Occipital lobe (tissue), 2 donors: ENCODE data around the gene PCDHA9. TPM values are rescaled to one million over a fixed set of nuclear protein-coding genes. Genes with fewer than 3 reads are reported as not detected.

ENCODE experiments used
- DNase-seq: peaks from one replicate; lab custom pipeline; 2025; lab: John Stamatoyannopoulos, UW
- total RNA-seq: library from RNA; depleted of rRNA; stranded (reverse); fragments of >200 nt; gene quantifications from one replicate; pipeline ENCODE4 v1.2.3, GENCODE V29; 2014

PCDHA9 gene
- total RNA-seq, 1 donor from 2014 or later: 18.6 TPM

GRCh38 chr5:140877262-140877581 lies 29.0 kb downstream of the PCDHA9 start:
- no peak for DNase-seq

- no peak for DNase-seq
These were observed 33.9 kb downstream of the PCDHA9 start, which contains the start of gene PCDHA13 for GRCh38 chr5:140881889-140882590. TSS of gene PCDHA13 (plus strand) at chr5:140882124. CDS start at chr5:140882269, 145 bp downstream.

- DNase-seq: no peak
These were observed 34.4 kb downstream of the PCDHA9 start for GRCh38 chr5:140882591-140882899.

- DNase-seq: no peak
These were observed 35.2 kb downstream of the PCDHA9 start for GRCh38 chr5:140883373-140883772.

- no peak for DNase-seq
These were observed 35.9 kb downstream of the PCDHA9 start for GRCh38 chr5:140883927-140884697.

Other genes with a start within 250 kb of the PCDHA9 start
- gene CD14, start 215.2 kb upstream of the PCDHA9 start, total RNA-seq: 15.4 TPM
- gene TMCO6, start 208.9 kb upstream of the PCDHA9 start, total RNA-seq: 7.5 TPM
- gene NDUFA2, start 200.8 kb upstream of the PCDHA9 start, total RNA-seq: 27.8 TPM
- 55.7 TPM for gene IK, start 200.6 kb upstream of the PCDHA9 start, total RNA-seq
- 14.2 TPM for gene WDR55, start 183.5 kb upstream of the PCDHA9 start, total RNA-seq
- 0.31 TPM for gene DND1, start 174.8 kb upstream of the PCDHA9 start, total RNA-seq
- gene HARS1, start 157.0 kb upstream of the PCDHA9 start, total RNA-seq: 70.7 TPM
- 31.0 TPM for gene HARS2, start 156.9 kb upstream of the PCDHA9 start, total RNA-seq
- 47.1 TPM for gene ZMAT2, start 147.9 kb upstream of the PCDHA9 start, total RNA-seq
- 6.6 TPM for gene PCDHA1, start 62.2 kb upstream of the PCDHA9 start, total RNA-seq
- gene PCDHA2, start 53.5 kb upstream of the PCDHA9 start, total RNA-seq: 11.5 TPM
- 21.2 TPM for gene PCDHA3, start 47.3 kb upstream of the PCDHA9 start, total RNA-seq
- 18.6 TPM for gene PCDHA4, start 41.3 kb upstream of the PCDHA9 start, total RNA-seq
- 13.1 TPM for gene PCDHA5, start 26.8 kb upstream of the PCDHA9 start, total RNA-seq
- 24.8 TPM for gene PCDHA6, start 20.4 kb upstream of the PCDHA9 start, total RNA-seq
- gene PCDHA7, start 14.1 kb upstream of the PCDHA9 start, total RNA-seq: 18.1 TPM
- 11.1 TPM for gene PCDHA8, start 7.2 kb upstream of the PCDHA9 start, total RNA-seq
- gene PCDHA10, start 7.5 kb downstream of the PCDHA9 start, total RNA-seq: 20.3 TPM
- 38.8 TPM for gene PCDHA11, start 20.6 kb downstream of the PCDHA9 start, total RNA-seq
- gene PCDHA12, start 26.9 kb downstream of the PCDHA9 start, total RNA-seq: 19.8 TPM
- gene PCDHA13, start 33.7 kb downstream of the PCDHA9 start, total RNA-seq: 20.9 TPM
- gene PCDHAC1, start 77.9 kb downstream of the PCDHA9 start, total RNA-seq: 74.1 TPM
- 33.5 TPM for gene PCDHAC2, start 118.1 kb downstream of the PCDHA9 start, total RNA-seq
- gene PCDHB1, start 203.0 kb downstream of the PCDHA9 start, total RNA-seq: 0.31 TPM
- gene PCDHB2, start 246.2 kb downstream of the PCDHA9 start, total RNA-seq: 14.2 TPM